Spleen (tissue), 7 donors: ENCODE results near the gene MAP3K7CL.

Source experiments
- CTCF ChIP-seq, 11 experiments: fragments of 200-600 bp in 7 of 11; fragments of 450-650 bp in 4 of 11; sonication (generic) in 4 of 11; IDR thresholded peaks in 8 of 11; conservative IDR thresholded peaks in 3 of 11; 1 replicate in 7 of 11; 2 replicates in 4 of 11; pipeline versions ENCODE4 v1.4.0 to v1.8.0; 2016 to 2021; ENCODE audit warnings: antibody characterized with exemption in 11 of 11, inconsistent platforms in 4 of 11, mild to moderate bottlenecking in 1 of 11
- POLR2AphosphoS5 ChIP-seq, 3 donors: sonication (generic); formaldehyde crosslinking; IDR thresholded peaks; one replicate each; pipeline ENCODE4 v1.5.1; 2017; ENCODE audit warnings: antibody characterized with exemption in 3 of 3
- donor health status: DM: no; HTN: no; CAD: no; lungs with moderate emphysema.
- donor health status: DM: no; HTN: no; CAD: no.
- donor health status: DM: no; HTN: no; CAD: no.

- TF ChIP-seq POLR2AphosphoS5 (IDR thresholded peaks at IDR 0.05), result no peak
- no peak for TF ChIP-seq CTCF (IDR thresholded peaks at IDR 0.05 in 8 of 11, conservative IDR thresholded peaks at IDR 0.05 in 3 of 11)
These were observed 18.1 kb downstream of the MAP3K7CL start for GRCh38 chr21:29148530-29148929.
